ENCODE results near the gene MAGI2.
A peak's percentile ranks its signal among the peaks of the same experiment; 100 is the strongest.
"Not testable (repeated sequence)": the region's sequence is repeated elsewhere in the genome, so short reads cannot be mapped to it uniquely, and the experiment has no call there.

The MAGI2 gene

GRCh38 chr7:79008786-79009185 is 444.7 kb downstream of the MAGI2 start:
- TF ChIP-seq, protein P1, sequence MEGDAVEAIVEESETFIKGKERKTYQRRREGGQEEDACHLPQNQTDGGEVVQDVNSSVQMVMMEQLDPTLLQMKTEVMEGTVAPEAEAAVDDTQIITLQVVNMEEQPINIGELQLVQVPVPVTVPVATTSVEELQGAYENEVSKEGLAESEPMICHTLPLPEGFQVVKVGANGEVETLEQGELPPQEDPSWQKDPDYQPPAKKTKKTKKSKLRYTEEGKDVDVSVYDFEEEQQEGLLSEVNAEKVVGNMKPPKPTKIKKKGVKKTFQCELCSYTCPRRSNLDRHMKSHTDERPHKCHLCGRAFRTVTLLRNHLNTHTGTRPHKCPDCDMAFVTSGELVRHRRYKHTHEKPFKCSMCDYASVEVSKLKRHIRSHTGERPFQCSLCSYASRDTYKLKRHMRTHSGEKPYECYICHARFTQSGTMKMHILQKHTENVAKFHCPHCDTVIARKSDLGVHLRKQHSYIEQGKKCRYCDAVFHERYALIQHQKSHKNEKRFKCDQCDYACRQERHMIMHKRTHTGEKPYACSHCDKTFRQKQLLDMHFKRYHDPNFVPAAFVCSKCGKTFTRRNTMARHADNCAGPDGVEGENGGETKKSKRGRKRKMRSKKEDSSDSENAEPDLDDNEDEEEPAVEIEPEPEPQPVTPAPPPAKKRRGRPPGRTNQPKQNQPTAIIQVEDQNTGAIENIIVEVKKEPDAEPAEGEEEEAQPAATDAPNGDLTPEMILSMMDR (conservative IDR thresholded peaks at IDR 0.05; ENCODE audit: low read length) = no peak
- no peak for DNase-seq (ENCODE audit: low read depth)
- no peak overlapping the region for H3K4me3 ChIP-seq (ENCODE audit: low read length)

DNA sequence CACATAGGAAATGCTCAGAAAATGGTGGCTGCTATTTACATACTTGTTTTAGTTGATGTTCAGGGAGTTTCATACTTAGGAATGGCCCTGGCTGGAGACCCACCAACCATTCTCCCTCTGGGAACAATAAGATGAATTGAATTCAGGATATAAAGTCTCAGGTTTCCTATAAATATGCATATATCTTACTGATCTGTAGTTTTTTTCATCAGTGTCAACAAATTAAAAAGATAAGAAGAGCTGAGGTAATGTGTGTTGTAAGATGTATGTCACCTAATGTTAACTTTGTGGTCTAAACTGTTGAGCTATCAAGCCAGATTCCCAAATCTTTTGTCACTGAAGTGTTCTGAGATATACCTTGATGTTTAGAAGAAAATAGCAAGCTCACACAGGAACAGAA is 457.5 kb downstream of the MAGI2 start:
- no peak overlapping the region for H3K4me3 ChIP-seq (ENCODE audit: low read length)
- TF ChIP-seq, protein P1 (conservative IDR thresholded peaks at IDR 0.05; ENCODE audit: low read length) = no peak
- no peak for DNase-seq (ENCODE audit: low read depth)

GRCh38 chr7:78993341-78993740 is 460.1 kb downstream of the MAGI2 start:
- no peak for DNase-seq (ENCODE audit: low read depth)
- H3K4me3 ChIP-seq (ENCODE audit: low read length) = no peak overlapping the region
- TF ChIP-seq, protein P1 (conservative IDR thresholded peaks at IDR 0.05; ENCODE audit: low read length) = no peak

DNA sequence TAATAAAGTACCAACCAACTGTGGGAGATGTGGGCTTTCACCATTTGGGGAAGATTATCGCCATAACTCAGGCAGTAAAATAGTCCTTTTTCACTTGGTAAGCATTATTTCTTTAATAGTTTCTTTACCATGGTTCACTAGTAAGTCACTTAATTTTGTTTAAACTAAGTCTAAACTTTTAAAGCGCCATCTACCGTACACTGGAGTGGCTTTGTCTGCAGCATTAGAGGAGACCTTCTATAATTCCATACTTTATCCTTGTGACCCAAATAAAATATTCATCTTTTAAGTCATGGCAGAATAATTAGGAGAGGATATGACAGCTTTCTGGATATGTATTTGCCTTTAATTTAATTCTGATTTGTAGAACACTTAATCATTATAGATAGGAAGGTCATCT is 468.0 kb downstream of the MAGI2 start:
- H3K4me3 ChIP-seq (ENCODE audit: low read length) = no peak overlapping the region
- TF ChIP-seq, protein P1 (conservative IDR thresholded peaks at IDR 0.05; ENCODE audit: low read length) = no peak
- no peak for DNase-seq (ENCODE audit: low read depth)

- DNase-seq (ENCODE audit: low read depth) = no peak
- H3K4me3 ChIP-seq (ENCODE audit: low read length) = no peak overlapping the region
- TF ChIP-seq, protein P1 (conservative IDR thresholded peaks at IDR 0.05; ENCODE audit: low read length) = no peak
Measured at GRCh38 chr7:78983483-78983882, 470.0 kb downstream of the MAGI2 start.

DNA sequence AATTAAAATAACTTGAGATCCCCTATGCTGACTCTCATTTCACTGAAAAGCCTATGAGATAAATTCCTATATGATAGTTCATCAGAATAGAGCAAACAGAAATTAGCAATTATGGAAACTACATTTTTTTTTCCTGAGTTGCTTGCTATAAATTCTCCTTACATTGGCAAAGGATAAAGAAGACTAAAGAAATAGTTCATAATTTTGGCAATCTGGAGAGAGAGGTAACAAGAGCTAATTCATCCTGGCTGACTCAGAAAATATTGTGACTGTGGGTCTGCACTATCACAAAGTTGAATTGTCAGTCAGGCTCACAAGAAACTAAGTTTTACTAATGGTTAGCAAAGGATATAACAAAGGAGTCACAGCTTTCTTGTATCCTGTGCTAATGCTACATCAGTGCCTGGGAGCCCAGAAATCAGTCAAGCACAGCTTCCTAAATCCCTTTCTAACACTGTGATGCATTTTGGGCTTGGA is 483.0 kb downstream of the MAGI2 start:
- H3K4me3 ChIP-seq (ENCODE audit: low read length) = no peak overlapping the region
- TF ChIP-seq, protein P1 (conservative IDR thresholded peaks at IDR 0.05; ENCODE audit: low read length) = no peak
- DNase-seq (ENCODE audit: low read depth) = peak; percentile 23

GRCh38 chr7:78968951-78969350 is 484.5 kb downstream of the MAGI2 start:
- DNase-seq (ENCODE audit: low read depth) = no peak
- TF ChIP-seq, protein P1 (conservative IDR thresholded peaks at IDR 0.05; ENCODE audit: low read length) = no peak

DNA sequence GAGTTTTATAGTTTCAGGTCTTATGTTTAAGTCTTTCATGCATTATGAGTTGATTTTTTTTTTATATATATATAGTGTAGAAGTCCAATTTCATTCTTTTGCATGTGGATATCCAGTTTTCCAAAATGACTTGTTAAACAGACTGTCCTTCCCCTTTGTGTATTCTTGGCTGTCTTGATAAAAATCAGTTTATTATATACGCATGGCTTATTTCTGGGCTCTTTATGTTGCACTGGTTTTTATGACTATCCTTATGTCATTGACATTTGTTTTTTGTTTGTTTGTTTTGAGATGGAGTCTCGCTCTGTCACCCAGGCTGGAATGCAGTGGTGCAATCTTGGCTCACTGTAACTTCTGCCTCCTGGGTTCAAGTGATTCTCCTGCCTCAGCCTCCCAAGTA is 485.9 kb downstream of the MAGI2 start:
- H3K4me3 ChIP-seq (ENCODE audit: low read length); DNase-seq (ENCODE audit: low read depth): not testable (repeated sequence)

More at GRCh38 chr7:78968951-78969350, 484.5 kb downstream of the MAGI2 start:
- H3K4me3 ChIP-seq (ENCODE audit: low read length) = no peak overlapping the region
